ENCODE measurements around the gene F10.

GRCh38 chr13:113196970-113197737 lies 74.6 kb downstream of the F10 start:
- TF ChIP-seq POLR2A (IDR thresholded peaks at IDR 0.05): no peak
- no peak for TF ChIP-seq CTCF (IDR thresholded peaks at IDR 0.05)
